Vagina (tissue), 2 donors: ENCODE results near the gene PIK3R3.

ENCODE experiments used
- POLR2A ChIP-seq, 2 donors: fragments of 450-650 bp; IDR thresholded peaks; one replicate each; pipeline ENCODE4 v1.6.1; 2017; ENCODE audit warnings: antibody characterized with exemption in 2 of 2, mild to moderate bottlenecking in 2 of 2, moderate library complexity in 2 of 2
- POLR2AphosphoS5 ChIP-seq, 2 donors: sonication (generic); formaldehyde crosslinking; IDR thresholded peaks; one replicate each; pipeline ENCODE4 v1.9.0; 2017; ENCODE audit warnings: antibody characterized with exemption in 2 of 2, mild to moderate bottlenecking in 2 of 2, low read depth in 1 of 2; ENCODE audit not compliant: insufficient read depth in 1 of 2
- TF ChIP-seq, protein P1 (sequence below), 3 experiments: fragments of 450-650 bp in 2 of 3; fragments of 200-600 bp in 1 of 3; sonication (generic) in 1 of 3; IDR thresholded peaks; one replicate each; pipeline ENCODE4 v1.5.1; 2017 to 2019; ENCODE audit warnings: antibody characterized with exemption in 3 of 3, mild to moderate bottlenecking in 2 of 3, moderate library complexity in 2 of 3

DNA sequence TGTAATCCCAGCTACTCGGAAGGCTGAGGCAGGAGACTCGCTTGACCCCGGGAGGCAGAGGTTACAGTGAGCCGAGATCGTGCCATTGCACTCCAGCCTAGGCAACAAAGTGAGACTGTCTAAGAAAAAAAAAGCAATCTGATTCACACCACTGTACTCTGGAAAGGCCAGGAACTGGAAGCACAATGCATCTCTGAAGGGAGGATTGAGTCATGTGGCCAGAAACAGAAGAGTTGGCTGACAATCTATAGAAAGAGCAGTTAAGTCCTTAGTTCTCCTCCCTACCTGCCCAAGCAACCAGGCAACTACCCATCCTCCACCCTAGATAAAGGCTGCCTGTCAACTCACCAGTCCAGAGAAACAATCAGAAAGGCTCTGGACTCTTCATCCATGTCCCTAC lies 45.9 kb downstream of the PIK3R3 start:
- TF ChIP-seq, protein P1, sequence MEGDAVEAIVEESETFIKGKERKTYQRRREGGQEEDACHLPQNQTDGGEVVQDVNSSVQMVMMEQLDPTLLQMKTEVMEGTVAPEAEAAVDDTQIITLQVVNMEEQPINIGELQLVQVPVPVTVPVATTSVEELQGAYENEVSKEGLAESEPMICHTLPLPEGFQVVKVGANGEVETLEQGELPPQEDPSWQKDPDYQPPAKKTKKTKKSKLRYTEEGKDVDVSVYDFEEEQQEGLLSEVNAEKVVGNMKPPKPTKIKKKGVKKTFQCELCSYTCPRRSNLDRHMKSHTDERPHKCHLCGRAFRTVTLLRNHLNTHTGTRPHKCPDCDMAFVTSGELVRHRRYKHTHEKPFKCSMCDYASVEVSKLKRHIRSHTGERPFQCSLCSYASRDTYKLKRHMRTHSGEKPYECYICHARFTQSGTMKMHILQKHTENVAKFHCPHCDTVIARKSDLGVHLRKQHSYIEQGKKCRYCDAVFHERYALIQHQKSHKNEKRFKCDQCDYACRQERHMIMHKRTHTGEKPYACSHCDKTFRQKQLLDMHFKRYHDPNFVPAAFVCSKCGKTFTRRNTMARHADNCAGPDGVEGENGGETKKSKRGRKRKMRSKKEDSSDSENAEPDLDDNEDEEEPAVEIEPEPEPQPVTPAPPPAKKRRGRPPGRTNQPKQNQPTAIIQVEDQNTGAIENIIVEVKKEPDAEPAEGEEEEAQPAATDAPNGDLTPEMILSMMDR (IDR thresholded peaks at IDR 0.05) = no peak
- TF ChIP-seq POLR2A (IDR thresholded peaks at IDR 0.05) (no peak), POLR2AphosphoS5 (IDR thresholded peaks at IDR 0.05; ENCODE audit: insufficient read depth in 1 of 2, low read depth in 1 of 2) (no peak)
